GM21717 (cell line): ENCODE data around the gene PTGES.
"Not testable (repeated sequence)": the region's sequence is repeated elsewhere in the genome, so short reads cannot be mapped to it uniquely, and the experiment has no call there.

Experiments
- ATAC-seq: cut with Tn5 transposase; IDR thresholded peaks from one replicate; pipeline ENCODE4 v1.9.1; 2021; ENCODE audit warnings: mild to moderate bottlenecking, moderate library complexity; ENCODE audit not compliant: unreplicated experiment

PTGES gene, protein sequence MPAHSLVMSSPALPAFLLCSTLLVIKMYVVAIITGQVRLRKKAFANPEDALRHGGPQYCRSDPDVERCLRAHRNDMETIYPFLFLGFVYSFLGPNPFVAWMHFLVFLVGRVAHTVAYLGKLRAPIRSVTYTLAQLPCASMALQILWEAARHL

DNA sequence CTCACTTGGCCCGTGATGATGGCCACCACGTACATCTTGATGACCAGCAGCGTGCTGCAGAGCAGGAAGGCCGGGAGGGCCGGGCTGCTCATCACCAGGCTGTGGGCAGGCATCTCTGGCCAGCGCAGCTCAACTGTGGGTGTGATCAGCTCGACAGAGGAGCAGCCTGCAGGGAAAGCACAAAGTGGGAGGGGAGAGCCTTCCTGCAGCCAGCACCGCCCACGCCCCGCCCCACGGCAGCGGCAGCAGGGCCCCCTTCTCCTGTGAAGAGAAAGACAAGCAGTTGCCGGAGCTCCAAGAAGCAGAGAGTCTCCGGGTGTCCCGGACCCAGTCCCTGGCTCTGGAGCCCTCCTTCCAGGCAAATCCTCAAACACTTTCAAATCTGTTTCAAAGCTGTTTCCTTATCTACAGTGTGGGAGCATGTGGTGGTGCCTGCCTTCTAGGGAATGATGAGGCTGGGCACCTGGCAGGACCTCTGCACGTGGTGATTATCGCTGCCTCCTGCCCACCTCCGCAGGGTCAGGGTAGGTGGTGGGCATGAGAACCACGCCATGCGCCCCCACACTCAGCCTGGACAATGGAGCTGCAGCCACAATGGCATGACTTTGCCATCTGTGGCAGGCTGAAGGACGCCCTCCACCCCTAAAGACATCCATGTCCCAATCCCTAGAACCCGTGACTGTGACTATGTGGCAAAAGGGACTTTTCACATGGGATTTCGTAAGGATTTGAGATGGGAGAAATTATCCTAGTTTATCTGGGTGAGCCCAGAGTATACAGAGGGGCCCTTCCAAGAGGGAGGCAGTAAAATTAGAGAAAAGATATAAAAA, at the start of gene PTGES:
TSS of gene PTGES (minus strand) at position 143 of the 830 bp plus-strand sequence. CDS start at position 113, 30 bp downstream.
- ATAC-seq: no peak

DNA sequence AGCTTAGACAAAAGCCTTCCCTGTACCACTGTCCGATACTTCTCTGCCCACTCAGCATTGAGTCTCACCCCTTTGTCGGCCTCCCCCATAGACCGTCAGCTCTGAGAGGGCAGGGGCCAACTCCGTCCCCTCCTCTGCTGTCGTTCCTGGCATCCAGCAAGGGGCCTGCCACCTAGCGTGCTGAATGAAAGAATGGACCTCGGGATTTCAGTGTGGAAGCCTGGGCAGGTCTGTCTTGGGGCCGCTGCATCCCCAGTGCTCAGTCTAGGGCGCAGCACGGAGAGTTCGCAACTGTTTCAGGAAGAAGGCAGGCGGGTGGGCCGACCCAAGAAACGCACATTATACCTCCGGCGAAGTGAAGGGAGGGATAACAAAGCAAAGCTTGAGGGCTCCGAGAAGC, 48.7 kb upstream of the PTGES start:
- ATAC-seq: no peak

DNA sequence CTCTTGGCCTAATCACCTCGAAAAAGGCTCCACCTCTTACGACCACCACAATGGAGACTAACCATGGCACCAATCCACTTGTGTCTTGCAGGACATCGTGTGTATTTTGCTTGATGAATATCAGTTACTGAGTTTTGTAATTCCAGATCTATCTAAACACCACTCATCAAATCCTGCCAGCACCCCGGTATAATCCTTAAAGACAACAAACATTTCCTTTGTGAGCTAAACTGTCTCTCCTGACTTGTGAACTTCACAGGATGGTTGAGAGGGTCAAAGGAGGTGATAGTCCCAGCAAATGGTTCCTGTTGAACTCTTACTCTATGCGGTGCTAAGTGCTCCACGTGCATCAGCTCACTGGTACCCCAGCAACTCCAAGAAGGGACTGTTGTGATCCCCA, 46.1 kb upstream of the PTGES start:
- no peak for ATAC-seq

DNA sequence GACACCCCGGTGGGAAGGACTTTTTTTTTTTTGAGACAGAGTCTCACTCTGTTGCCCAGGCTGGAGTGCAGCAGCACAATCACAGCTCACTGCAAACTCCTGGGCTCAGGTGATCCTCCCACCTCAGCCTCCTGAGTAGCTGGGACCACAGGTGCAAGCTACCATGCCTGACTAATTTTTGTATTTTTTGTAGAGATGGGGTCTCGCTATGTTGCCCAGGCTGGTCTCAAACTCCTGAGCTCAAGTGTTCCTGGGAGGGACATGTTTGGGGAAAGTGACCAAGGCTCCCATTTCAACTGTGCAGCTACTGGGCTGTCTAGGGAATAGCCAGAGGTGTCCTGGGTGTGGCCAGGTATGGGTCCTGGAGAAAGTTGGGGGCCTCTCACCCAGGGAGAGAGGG, 43.2 kb upstream of the PTGES start:
- ATAC-seq: not testable (repeated sequence)

DNA sequence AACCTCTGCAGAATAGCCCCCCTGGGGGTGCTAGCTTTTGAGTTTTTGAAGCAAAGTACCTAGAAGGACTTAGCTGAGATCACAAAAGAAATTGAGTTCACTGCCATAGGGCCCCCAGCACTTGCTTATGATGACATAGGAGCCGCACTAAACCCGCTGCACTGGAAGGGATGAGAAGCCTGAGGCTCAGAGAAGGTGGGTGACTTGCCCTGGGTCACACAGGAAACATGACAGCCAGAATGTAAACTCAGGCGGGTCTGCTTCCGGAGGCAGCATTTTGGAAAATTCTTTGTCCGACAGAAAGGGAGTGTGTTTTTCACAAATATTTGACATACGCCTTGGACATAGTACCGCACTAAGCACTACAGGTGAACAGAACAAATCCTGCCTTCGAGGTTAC, 41.7 kb upstream of the PTGES start:
- no peak for ATAC-seq

DNA sequence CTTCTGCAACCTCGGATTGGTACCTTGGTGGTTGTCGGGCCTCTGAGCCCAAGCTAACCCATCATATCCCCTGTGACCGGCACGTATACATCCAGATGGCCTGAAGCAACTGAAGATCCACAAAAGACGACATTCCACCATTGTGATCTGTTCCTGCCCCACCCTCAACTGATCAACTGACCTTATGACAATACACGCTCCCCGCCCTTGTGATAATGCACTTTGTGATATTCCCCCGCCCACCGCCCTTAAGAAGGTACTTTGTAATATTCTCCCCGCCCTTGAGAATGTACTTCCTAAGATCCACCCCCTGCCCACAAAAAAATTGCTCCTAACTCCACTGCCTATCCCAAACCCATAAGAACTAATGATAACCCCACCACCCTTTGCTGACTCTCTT, 33.6 kb upstream of the PTGES start:
- ATAC-seq: no peak

DNA sequence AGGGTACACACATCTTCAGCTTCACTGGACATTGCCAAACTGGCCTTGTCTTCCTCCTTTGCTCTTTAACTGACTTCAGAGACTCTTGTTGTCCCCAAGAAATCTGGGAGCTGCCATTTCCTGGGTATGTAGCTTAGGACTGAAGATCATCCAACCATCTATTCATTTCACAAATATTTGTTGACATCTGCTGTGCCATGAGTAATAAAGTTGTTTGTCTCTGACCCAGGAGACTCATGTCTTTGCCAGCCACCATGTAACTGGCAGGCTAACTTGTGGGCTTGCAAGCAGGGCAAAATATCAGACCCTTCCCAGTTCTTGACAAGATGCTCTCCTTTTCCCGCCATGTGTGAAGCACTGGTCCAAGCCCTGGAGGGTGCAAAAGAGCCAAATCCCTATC, 33.0 kb upstream of the PTGES start:
- no peak for ATAC-seq

DNA sequence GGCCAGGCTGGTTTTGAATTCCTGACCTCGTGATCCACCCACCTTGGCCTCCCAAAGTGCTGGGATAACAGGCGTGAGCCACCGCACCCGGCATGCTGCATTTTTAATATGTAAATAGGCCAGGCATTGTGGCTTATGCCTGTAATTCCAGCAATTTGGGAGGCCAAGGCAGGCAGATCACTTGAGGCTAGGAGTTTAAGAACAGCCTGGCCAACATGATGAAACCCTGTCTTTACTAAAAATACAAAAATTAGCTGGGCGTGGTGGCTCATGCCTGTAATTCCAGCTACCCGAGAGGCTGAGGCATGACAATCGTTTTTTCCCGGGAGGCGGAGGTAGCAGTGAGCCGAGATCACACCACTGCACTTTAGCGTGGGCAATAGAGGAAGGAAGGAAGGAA, 32.1 kb upstream of the PTGES start:
- ATAC-seq: not testable (repeated sequence)

DNA sequence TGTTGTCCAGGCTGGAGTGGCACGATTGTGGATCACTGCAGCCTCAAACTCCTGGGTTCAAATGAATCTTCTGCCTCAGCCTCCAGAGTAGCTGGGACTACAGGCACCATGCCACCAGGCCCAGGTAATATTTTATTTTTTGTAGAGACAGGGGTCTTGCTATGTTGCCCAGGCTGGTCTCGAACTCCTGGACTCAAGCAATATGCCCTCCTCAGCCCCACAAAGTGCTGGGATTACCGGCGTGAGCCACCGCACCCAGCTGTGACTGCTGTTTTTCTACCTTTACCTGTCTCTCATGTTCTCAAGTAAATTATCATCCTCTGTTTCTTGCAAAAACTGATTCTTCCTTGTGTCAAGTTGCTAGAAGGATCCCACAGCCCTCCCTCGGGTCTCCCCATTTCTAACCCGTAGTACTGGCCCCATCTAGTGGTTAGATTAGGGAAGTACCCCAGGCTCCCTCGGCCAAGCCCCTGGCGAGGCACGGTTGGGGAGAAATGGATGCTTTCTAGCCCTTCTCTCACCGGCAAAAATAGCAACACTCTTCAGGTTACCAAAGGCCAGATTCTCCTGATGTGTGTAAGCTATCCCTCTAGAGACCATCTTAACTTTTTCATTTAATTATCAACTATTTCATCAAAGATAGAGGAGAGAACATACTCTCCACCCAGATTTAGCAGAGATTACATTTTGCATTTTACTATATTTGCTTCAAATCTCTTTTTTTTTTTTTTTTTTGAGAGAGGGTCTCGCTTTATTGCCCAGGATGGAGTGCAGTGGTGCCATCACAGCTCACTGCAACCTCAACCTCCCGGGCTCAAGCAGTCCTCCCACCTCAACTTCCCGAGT, 30.9 kb upstream of the PTGES start:
- no peak for ATAC-seq

DNA sequence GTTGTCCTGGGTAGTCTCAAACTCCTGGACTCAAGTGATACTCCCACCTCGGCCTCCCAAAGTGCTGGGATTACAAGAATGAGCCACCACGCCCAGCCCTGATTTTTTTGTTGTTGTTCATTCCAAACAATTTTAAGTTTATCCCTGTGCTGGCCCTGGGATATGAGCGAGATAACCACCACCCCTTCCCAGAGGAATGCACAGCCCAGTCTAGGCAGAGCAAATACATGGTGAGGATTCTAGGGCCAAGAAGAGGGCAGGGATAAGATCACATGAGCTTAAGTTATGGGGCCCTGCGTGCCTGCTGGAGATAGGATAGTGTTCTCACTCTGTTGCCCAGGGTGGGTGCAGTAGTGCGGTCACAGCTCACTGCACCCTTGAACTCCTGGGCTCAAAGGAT, 29.1 kb upstream of the PTGES start:
- ATAC-seq: no peak

DNA sequence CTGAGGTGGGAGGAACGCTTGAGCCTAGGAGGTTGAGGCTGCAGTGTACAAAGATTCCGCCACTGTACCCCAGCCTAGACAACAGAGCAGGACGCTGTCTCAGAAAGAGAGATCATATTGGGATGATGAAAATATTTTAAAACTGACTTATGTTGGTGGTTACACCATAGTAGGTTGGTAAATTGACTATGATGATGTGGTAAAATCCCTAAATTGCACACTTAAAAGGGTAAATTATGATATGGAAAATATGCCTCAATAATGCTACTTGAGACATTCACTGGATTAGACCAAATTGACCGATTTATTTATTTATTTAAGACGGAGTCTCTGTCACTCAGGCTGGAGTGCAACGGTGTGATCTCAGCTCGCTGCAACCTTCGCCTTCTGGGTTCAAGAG, 28.3 kb upstream of the PTGES start:
- ATAC-seq: no peak

DNA sequence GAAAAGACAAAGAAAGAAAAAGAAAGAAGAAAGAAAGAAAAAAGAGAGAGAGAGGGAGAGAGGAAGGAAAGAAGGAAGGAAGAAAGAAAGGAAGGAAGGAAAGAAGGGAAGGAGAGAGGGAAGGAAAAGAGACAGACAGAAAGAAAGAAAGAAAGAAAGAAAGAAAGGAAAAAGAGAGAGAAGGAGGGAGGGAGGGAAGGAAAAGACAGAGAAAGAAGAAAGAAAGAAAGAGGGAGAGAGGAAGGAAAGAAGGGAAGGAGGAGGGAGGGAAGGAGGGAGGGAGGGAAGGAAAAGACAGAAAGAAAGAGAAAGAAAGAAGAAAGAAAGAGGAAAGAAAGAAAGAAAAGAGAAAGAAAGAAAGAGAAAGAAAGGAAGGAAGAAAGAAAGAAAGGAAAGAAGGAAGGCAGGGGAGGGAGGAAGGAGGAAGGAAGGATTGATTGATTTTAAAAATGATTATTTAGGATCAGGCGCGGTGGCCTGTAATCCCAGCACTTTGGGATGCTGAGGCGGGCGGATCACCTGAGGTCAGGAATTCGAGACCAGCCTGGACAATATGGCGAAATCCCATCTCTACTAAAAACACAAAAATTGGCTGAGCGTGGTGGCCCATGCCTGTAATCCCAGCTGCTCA, 26.8 kb upstream of the PTGES start:
- ATAC-seq: no peak

DNA sequence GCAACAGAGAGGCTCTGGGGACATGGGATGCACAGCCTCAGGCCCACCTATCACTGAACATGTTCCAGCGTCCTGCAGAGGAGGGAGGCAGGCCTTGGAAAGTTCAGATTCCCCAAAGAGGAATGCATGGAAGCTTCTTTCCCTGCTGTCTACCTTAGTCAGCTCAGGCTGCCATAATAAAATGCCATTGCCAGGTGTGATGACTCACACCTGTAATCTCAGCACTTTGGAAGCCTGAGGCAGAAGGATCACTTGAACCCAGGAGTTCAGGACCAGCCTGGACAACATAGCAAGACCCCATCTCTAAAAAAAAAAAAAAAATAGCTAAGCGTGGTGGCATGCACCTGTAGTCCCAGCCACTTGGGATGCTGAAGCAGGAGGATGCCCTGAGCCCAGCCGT, 25.6 kb upstream of the PTGES start:
- no peak for ATAC-seq

DNA sequence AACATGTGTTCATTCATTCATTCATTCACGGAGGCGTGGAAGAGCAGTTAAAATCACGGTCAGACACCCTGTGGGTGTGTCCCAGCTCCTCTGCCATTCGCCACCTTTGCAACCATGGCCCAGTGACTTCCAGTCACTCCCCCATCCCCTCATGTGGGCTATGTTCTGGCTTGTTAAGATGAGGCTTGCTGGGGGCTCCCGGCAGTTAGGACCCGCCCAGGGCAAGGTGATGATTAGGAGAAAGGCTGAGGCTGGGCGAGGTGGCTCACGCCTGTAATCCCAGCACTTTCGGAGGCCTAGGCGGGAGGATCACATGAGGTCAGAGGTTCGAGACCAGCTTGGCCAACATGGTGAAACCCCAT, 24.9 kb upstream of the PTGES start:
- ATAC-seq: no peak

DNA sequence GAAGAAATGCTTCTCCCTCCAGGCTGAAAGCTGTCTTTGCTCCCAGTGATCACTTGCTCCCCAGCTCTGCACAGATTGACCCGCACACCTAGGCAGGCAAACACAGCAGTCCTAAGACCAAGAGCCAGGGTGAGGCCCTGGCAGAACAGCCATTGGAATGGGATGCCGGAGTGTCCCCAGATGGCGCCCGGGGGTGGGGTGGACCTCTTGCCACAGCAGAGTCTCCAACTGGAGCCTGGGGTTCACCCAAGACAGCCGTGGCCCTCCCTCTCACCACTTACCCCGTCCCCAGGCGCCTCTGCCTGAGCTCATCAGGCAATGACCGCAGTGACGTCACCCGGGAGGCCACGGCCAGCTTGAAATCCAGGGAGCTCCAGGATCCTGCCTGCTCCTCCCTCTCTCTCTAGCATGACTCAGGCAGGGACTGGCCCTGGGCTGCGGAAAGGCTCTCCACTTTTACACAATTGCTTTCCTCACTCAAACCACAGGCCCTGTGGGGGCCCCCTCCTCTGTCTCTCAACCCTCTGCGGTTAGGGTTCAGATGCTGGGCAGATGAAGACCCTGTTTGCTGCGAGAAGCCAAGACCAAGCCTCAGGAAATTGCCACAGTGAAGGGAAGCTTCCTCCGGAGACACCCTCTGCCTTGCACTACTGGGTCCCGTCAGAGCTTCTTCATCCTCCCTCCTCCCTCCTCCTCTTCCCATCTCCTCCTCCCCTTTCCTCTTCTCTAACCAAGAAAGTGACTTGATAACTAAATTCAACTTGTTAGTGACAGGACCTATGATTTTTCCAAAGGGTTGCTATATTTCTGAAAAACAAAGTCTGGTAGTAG, 24.3 kb upstream of the PTGES start:
- ATAC-seq: no peak

DNA sequence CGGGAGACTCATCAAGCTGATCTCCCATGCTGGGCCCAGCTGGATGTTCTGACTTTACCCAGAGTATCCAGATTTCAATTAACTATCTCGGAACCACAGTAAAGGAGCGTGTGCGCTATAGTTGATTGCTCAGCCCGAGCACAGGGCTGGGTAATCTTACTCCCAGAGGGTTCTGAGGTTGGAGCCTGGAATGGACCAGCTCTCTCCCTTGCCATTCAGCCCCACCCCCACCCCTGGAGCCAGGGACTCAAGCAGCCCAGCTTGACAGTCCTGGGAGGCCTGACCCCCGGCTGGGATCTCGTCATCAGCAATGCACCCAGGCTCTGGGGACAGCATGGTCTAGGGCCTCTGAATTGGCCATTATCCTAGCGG, 23.7 kb upstream of the PTGES start:
- no peak for ATAC-seq

DNA sequence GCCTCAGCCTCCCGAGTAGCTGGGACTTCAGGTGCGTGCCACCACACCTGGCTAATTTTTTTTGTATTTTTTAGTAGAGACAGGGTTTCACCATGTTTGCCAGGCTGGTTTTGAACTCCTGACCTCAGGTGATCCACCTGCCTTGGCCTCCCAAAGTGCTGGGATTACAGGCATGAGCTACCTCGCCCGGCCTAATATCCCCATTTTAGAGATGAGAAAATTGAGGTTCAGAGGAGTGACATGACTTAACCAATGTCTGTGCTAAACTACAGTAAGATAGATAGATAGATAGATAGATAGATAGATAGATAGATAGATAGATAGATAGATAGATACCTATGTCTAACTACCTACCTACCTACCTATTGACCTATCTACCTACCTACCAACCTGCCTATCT, 23.3 kb upstream of the PTGES start:
- ATAC-seq: not testable (repeated sequence)

DNA sequence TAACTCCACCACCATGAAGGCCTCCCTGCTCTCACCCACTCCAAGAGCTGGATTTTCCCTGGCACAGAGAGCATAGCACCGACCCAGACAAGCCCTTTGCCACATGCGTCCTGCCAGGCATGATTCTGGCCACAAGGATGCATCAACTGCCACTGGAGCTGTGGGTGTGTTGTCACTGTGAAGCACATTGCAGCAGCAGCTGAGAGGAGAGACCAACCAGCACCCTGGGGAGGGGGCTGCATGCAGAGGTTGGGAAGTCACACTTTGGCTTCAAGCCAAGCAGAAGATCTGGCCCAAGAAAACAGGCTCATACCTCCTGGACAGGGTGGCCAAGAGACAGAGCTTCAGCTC, 22.6 kb upstream of the PTGES start:
- no peak for ATAC-seq

DNA sequence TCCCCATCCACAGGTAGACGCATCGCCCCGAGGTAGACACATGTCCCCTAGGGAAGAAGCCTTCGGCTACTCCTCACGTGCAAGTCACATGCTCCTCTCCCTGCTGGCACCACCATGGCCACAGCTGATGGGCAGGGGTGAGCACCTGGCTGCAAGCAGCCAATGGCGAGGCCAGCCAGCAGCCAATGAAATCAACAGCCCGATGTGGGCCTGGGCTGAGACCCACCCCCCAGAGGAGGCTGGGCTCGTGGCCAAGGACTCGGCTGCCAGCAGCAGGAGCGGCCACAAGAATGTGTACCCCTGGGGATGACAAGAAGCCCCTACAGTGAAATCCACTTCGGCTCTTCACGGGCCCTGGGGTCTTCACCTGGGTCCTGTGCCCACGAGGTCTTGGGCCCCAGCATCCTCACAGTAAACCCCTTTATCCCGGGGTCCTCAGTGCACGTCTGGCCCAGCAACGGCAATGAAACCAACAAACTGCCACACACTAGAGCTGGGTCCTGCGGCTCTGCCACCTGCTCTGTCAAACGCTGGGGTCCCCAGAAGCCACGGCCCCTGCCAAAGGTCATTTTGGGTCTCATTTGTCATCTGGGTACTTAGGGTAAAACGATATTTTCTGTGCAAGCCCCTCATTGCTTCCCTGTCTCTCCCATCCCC, 22.1 kb upstream of the PTGES start:
- no peak for ATAC-seq
